Stimulated activated CD4-positive, alpha-beta T cell treated with anti-CD3 and anti-CD28 coated beads, Interleukin-4, amount 100 ng/mL, for 48 hours (primary cell): ENCODE data around the gene UTP25.
A peak's percentile ranks its signal among the peaks of the same experiment; 100 is the strongest.

ENCODE experiments used
- DNase-seq, 2 donors: peaks; one replicate each; pipeline ENCODE4 v3.0.0-alpha.2; 2020; ENCODE audit warnings: low read depth in 2 of 2

Gene UTP25

GRCh38 chr1:209805875-209806760 is 21.7 kb upstream of the UTP25 start, which contains the start of gene IRF6:
Gene IRF6 (minus strand): TSS chr1:209806142. CDS start chr1:209801413, 4,729 bp downstream.
- peak; percentile 32 to 56 for DNase-seq

- DNase-seq: no peak
Observed at GRCh38 chr1:209807509-209807908, 20.3 kb upstream of the UTP25 start.

GRCh38 chr1:209808059-209808581 is 19.7 kb upstream of the UTP25 start:
- no peak for DNase-seq

GRCh38 chr1:209809611-209810010 is 18.2 kb upstream of the UTP25 start:
- no peak for DNase-seq

- DNase-seq: no peak
Observed at GRCh38 chr1:209810783-209811182, 17.0 kb upstream of the UTP25 start.

GRCh38 chr1:209813902-209814301 is 13.9 kb upstream of the UTP25 start:
- no peak for DNase-seq

GRCh38 chr1:209815490-209815889 is 12.3 kb upstream of the UTP25 start:
- no peak for DNase-seq

GRCh38 chr1:209815931-209816341 is 11.8 kb upstream of the UTP25 start:
- no peak for DNase-seq

- no peak for DNase-seq
Observed at GRCh38 chr1:209816923-209817322, 10.8 kb upstream of the UTP25 start.

- no peak for DNase-seq
Observed at GRCh38 chr1:209817691-209818090, 10.1 kb upstream of the UTP25 start.

GRCh38 chr1:209819058-209819457 is 8.7 kb upstream of the UTP25 start:
- DNase-seq: no peak

GRCh38 chr1:209820986-209821385 is 6.8 kb upstream of the UTP25 start:
- DNase-seq: no peak

GRCh38 chr1:209822706-209823105 is 5.1 kb upstream of the UTP25 start:
- no peak for DNase-seq

GRCh38 chr1:209823143-209824041 is 4.4 kb upstream of the UTP25 start:
- DNase-seq: no peak

- DNase-seq: no peak
Observed at GRCh38 chr1:209825591-209826434, 2.0 kb upstream of the UTP25 start.

- no peak for DNase-seq
Observed at GRCh38 chr1:209829716-209830115, 1.9 kb downstream of the UTP25 start.

GRCh38 chr1:209830722-209831121 is 3.0 kb downstream of the UTP25 start:
- DNase-seq: no peak

- DNase-seq: no peak
Observed at GRCh38 chr1:209831615-209832014, 3.8 kb downstream of the UTP25 start.

- peak; percentile 24 to 30 for DNase-seq
Observed at GRCh38 chr1:209835782-209836298, 8.1 kb downstream of the UTP25 start.

- DNase-seq: no peak
Observed at GRCh38 chr1:209837671-209838070, 9.9 kb downstream of the UTP25 start.

- DNase-seq: no peak
Observed at GRCh38 chr1:209838537-209838936, 10.8 kb downstream of the UTP25 start.
